RWPE2 (cell line): ENCODE results near the gene QRFPR.

Experiments used
- ATAC-seq: fragments of 200-7000 bp; cut with Tn5 transposase; 3 replicates; pipeline ENCODE4 v1.9.1; 2021; ENCODE audit warnings: low read depth
- DNase-seq: peaks from one replicate; pipeline ENCODE4 v3.0.0-alpha.2; 2020; ENCODE audit warnings: low spot score
- H3K27ac ChIP-seq: fragments of 450-650 bp; 2 replicates; pipeline ENCODE4 v1.5.1; 2017; ENCODE audit warnings: mild to moderate bottlenecking; ENCODE audit not compliant: poor library complexity, severe bottlenecking
- H3K27me3 ChIP-seq: fragments of 250-450 bp; sonication (Bioruptor Pico); 2 replicates; pipeline ENCODE4 v1.5.1; 2021; ENCODE audit warnings: mild to moderate bottlenecking, moderate library complexity; ENCODE audit not compliant: insufficient read depth, poor library complexity, severe bottlenecking
- H3K36me3 ChIP-seq: fragments of 250-450 bp; sonication (Bioruptor Pico); 2 replicates; pipeline ENCODE4 v1.5.1; 2020; ENCODE audit warnings: low read depth, mild to moderate bottlenecking, moderate library complexity
- H3K4me1 ChIP-seq: fragments of 250-450 bp; sonication (Bioruptor Pico); 2 replicates; pipeline ENCODE4 v1.5.1; 2021; ENCODE audit warnings: mild to moderate bottlenecking, moderate library complexity; ENCODE audit not compliant: insufficient read depth, poor library complexity, severe bottlenecking
- H3K4me3 ChIP-seq: fragments of 250-450 bp; sonication (Bioruptor Pico); 2 replicates; pipeline ENCODE4 v1.5.1; 2021; ENCODE audit warnings: mild to moderate bottlenecking, moderate library complexity; ENCODE audit not compliant: severe bottlenecking
- H3K9me3 ChIP-seq: fragments of 250-450 bp; sonication (Bioruptor Pico); 2 replicates; pipeline ENCODE4 v1.5.1; 2021; ENCODE audit warnings: mild to moderate bottlenecking, moderate library complexity; ENCODE audit not compliant: severe bottlenecking
- CTCF ChIP-seq: fragments of 450-650 bp; IDR thresholded peaks from one replicate; pipeline ENCODE4 v1.5.1; 2017; ENCODE audit warnings: mild to moderate bottlenecking, moderate library complexity; ENCODE audit not compliant: poor library complexity, severe bottlenecking

The QRFPR gene

DNA sequence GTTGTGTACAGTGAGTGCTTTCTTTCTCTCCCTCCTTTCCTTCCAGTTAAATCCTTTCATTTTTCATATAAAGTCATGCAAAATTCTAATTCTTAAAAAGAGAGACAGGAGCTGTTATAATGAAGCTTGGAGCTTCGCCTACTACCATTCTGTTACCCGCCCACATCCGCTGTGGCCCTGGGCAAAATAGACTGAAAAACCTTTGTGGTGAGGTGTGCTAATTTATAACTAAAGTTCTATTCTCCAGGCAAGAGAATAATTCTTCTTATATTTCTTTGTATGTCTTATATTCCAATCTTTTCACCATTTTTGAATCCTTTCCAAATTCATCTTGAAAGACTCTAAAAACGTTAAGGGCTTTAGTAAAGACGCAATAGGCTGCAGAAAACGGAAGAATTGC, 7.0 kb downstream of the QRFPR start:
- peaks cover under 1% of the 10 kb centered on the region for H3K27me3 ChIP-seq
- H3K4me1 ChIP-seq: no peaks in the 10 kb centered on the region
- no peaks in the 10 kb centered on the region for H3K36me3 ChIP-seq
- H3K27ac ChIP-seq: no peak overlapping the region
- H3K4me3 ChIP-seq: no peak overlapping the region
- DNase-seq (no peak), ATAC-seq (no peak)
- no peaks in the 10 kb centered on the region for H3K9me3 ChIP-seq
- TF ChIP-seq CTCF: no peak

DNA sequence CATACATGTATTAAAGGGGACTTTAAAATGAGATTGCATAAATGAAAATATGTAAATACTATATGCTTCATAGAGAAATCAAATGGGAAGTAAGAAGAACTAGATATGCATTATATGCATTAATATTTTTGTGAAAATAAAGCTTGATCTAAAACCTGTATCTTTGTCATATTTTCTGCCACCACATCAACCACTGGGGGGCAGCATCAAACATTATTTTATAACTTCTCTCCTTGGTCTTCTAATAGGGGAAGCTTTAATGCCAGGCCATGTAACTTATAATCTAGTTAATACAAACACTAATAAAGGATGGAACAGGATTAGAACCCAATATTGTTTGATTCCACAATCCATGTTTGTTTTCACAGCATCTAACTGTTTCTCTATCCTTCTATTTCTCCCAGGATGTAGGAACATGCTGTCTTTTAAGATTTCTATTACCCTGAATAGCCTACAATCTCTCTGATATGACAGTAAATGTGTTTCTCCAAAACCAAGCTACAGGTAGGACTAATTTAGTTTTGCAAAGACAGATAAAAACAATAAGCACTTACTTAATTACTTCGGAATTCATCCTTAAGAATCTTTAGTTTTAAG, 10.0 kb downstream of the QRFPR start:
- Histone ChIP-seq H3K27me3 (no peaks in the 10 kb centered on the region), H3K9me3 (no peaks in the 10 kb centered on the region), H3K36me3 (no peaks in the 10 kb centered on the region), H3K4me3 (no peak overlapping the region), H3K4me1 (no peaks in the 10 kb centered on the region), H3K27ac (no peak overlapping the region)
- peak; percentile 82 for TF ChIP-seq CTCF
- DNase-seq (no peak), ATAC-seq (peak; percentile 56; the same call in 2 of the 3 replicates)

- Histone ChIP-seq H3K4me3 (no peak overlapping the region), H3K36me3 (no peaks in the 10 kb centered on the region), H3K27me3 (no peaks in the 10 kb centered on the region), H3K9me3 (no peaks in the 10 kb centered on the region), H3K4me1 (peaks cover 5% of the 10 kb centered on the region), H3K27ac (no peak overlapping the region)
- ATAC-seq: no peak
- TF ChIP-seq CTCF: no peak
- DNase-seq: no peak
These were observed 20.3 kb downstream of the QRFPR start for GRCh38 chr4:121360495-121360894.

- H3K4me3 ChIP-seq: no peak overlapping the region
- H3K36me3 ChIP-seq: no peaks in the 10 kb centered on the region
- peaks cover 5% of the 10 kb centered on the region for H3K4me1 ChIP-seq
- ATAC-seq: peak; percentile 64; the same call in 2 of the 3 replicates
- H3K27ac ChIP-seq: no peak overlapping the region
- no peak for DNase-seq
- TF ChIP-seq CTCF: no peak
- H3K27me3 ChIP-seq: no peaks in the 10 kb centered on the region
- H3K9me3 ChIP-seq: no peaks in the 10 kb centered on the region
These were observed 22.3 kb downstream of the QRFPR start for GRCh38 chr4:121358473-121358872.

DNA sequence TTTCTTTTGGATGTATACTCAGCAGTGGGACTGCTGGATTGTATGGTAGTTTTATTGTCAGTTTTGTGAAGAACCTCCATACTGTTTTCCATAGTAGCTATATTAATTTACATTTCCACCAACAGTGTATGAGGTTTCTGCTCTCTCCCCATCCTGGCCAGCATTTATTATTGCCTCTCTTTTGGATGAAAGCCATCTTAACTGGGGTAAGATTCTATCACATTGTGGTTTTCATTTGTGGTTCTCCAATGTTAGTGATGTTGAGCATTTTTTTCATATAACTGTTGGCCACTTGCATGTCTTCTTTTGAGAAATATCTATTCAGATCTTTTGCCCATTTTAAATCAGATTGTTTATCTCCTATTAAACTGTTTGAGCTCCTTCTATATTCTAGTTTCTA, 27.6 kb downstream of the QRFPR start:
- Histone ChIP-seq H3K4me3 (no peak overlapping the region), H3K4me1 (no peaks in the 10 kb centered on the region), H3K27me3 (no peaks in the 10 kb centered on the region), H3K36me3 (no peaks in the 10 kb centered on the region), H3K27ac (no peak overlapping the region), H3K9me3 (no peaks in the 10 kb centered on the region)
- TF ChIP-seq CTCF: no peak
- no peak for DNase-seq
- no peak for ATAC-seq
